ENCODE results near the gene TMEM141. TPM values are rescaled to one million over a fixed set of nuclear protein-coding genes. Genes with fewer than 3 reads are reported as not detected.

TMEM141 gene
- total and polyA plus RNA-seq, 2 of the 8 experiments (the other 6 are each of a cell fraction or from before 2014, with no cell fraction given): 51.1 to 137 TPM

DNA sequence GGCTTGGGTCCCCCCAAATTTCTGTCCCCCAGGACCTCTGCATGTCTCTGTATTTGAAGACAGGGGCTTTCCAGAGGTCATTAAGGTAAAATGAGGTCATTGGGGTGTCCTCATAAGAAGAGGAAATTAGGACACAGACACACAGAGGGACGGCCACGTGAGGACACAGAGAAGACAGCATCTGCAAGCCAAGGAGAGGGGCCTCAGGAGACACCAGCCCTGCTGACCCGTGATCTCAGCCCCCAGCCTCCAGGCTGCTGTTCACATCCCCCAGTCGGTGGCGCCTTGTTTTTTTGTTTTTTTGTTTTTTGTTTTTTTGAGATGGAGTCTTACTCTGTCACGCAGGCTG lies 3.8 kb downstream of the TMEM141 start (continued):
- TF ChIP-seq JUN (IDR thresholded peaks at IDR 0.05; ENCODE audit: low read depth, low read length): no peak
- TF ChIP-seq SP4 (IDR thresholded peaks at IDR 0.05; ENCODE audit: low read length): no peak
- no peak for TF ChIP-seq BACH1 (IDR thresholded peaks at IDR 0.05; ENCODE audit: low read length)
- TF ChIP-seq, protein P1, sequence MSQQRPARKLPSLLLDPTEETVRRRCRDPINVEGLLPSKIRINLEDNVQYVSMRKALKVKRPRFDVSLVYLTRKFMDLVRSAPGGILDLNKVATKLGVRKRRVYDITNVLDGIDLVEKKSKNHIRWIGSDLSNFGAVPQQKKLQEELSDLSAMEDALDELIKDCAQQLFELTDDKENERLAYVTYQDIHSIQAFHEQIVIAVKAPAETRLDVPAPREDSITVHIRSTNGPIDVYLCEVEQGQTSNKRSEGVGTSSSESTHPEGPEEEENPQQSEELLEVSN (IDR thresholded peaks at IDR 0.05): no peak
- TF ChIP-seq SIRT6 (IDR thresholded peaks at IDR 0.05; ENCODE audit: low read length): no peak
- TF ChIP-seq SIX5 (IDR thresholded peaks at IDR 0.05; ENCODE audit: low read depth, low read length): no peak

All from H1 (cell line).